K562 (cell line): ENCODE results near the gene TRIM27. TPM values are rescaled to one million over a fixed set of nuclear protein-coding genes. Genes with fewer than 3 reads are reported as not detected.

ENCODE experiments used
- ATAC-seq: fragments of 200-7000 bp; cut with Tn5 transposase; 3 replicates; pipeline ENCODE4 v1.9.1; 2020; ENCODE audit warnings: moderate library complexity
- BruUV-seq: library from RNA; stranded (reverse); fragments of 400-500 nt; replicated peaks from 2 replicates; lab custom pipeline; 2021; lab: Mats Ljungman, UMichigan
- CTCF ChIA-PET: fragments of 300-600 bp; formaldehyde crosslinking; extraction: SDS; loops from one replicate; lab custom pipeline; 2021; ENCODE audit warnings: low intra/inter-chr PET ratio; lab: Yijun Ruan, JAX
- POLR2A ChIA-PET: fragments of 300-600, 350-650 bp; sonication (Branson Sonifier 250); formaldehyde crosslinking; extraction: SDS; loops from one replicate; lab custom pipeline; 2021; ENCODE audit warnings: antibody characterized with exemption, inconsistent platforms; lab: Yijun Ruan, JAX
- DNase-seq, 4 experiments: peaks; one replicate each; pipeline versions ENCODE4 v3.0.0 to v3.0.0-alpha.2; 2011 to 2018; ENCODE audit warnings: low spot score in 3 of 4, mixed read lengths in 3 of 4; ENCODE audit errors: extremely low read depth in 1 of 4
- FAIRE-seq: peaks from 2 replicates; lab custom pipeline; 2011; peaks lifted over from hg19 to GRCh38; lab: Jason Lieb, UNC
- H2AFZ ChIP-seq: 2 replicates; pipeline ENCODE4 v1.6.0; 2011; ENCODE audit warnings: low read depth, low read length, control low read depth, inconsistent platforms
- H3K27ac ChIP-seq: fragments of 200-600 bp; 3 replicates; pipeline ENCODE4 v1.8.0; 2011; ENCODE audit warnings: low read depth, mild to moderate bottlenecking, control low read depth, inconsistent platforms, low read length, moderate library complexity, mixed read lengths; ENCODE audit errors: extremely low read depth
- H3K27me3 ChIP-seq, 2 experiments: fragments of 300-600 bp in 1 of 2; 2 replicates in 1 of 2; 3 replicates in 1 of 2; pipeline versions ENCODE4 v1.6.0 to v1.8.0; 2011; ENCODE audit warnings: inconsistent platforms in 2 of 2, low read length in 2 of 2, mild to moderate bottlenecking in 1 of 2, mixed read lengths in 1 of 2, moderate library complexity in 1 of 2; ENCODE audit not compliant: control insufficient read depth in 2 of 2, insufficient read depth in 2 of 2
- H3K36me3 ChIP-seq: fragments of 300-600 bp; 3 replicates; pipeline ENCODE4 v1.8.0; 2011; ENCODE audit warnings: mild to moderate bottlenecking, low read length, inconsistent platforms; ENCODE audit not compliant: control insufficient read depth, insufficient read depth
- H3K4me1 ChIP-seq, 2 experiments: fragments of 200-600 bp in 1 of 2; replicated peaks in 1 of 2; 2 replicates in 1 of 2; 3 replicates in 1 of 2; pipeline versions ENCODE4 v1.5.1 to v1.8.0; 2011; ENCODE audit warnings: inconsistent platforms in 2 of 2, low read length in 2 of 2, mild to moderate bottlenecking in 1 of 2, mixed read lengths in 1 of 2, moderate library complexity in 1 of 2; ENCODE audit not compliant: control insufficient read depth in 2 of 2, insufficient read depth in 2 of 2
- H3K4me2 ChIP-seq: 2 replicates; pipeline ENCODE4 v1.6.1; 2011; ENCODE audit warnings: low read length, control low read depth, inconsistent platforms, mixed read lengths; ENCODE audit not compliant: insufficient read depth
- H3K4me3 ChIP-seq: fragments of 200-600 bp; sonication (generic), shearing (Covaris generic); 2 replicates; pipeline ENCODE4 v1.5.1; 2016; ENCODE audit warnings: control low read depth, inconsistent platforms
- H3K79me2 ChIP-seq: fragments of 200-600 bp; 3 replicates; pipeline ENCODE4 v1.8.0; 2011; ENCODE audit warnings: low read length, inconsistent platforms; ENCODE audit not compliant: control insufficient read depth, insufficient read depth
- H3K9ac ChIP-seq, 2 experiments: 2 replicates each; pipeline versions ENCODE4 v1.6.0 to v1.6.1; 2011; ENCODE audit warnings: low read depth in 2 of 2, low read length in 2 of 2, control low read depth in 1 of 2, inconsistent platforms in 1 of 2, mild to moderate bottlenecking in 1 of 2, mixed read lengths in 1 of 2; ENCODE audit not compliant: insufficient read depth in 1 of 2
- H3K9me1 ChIP-seq: one replicate; pipeline ENCODE4 v1.6.0; 2011; ENCODE audit warnings: inconsistent platforms, mild to moderate bottlenecking, low read length, moderate library complexity; ENCODE audit not compliant: control insufficient read depth, insufficient read depth
- H3K9me3 ChIP-seq: replicated peaks from 2 replicates; pipeline ENCODE4 v1.5.1; 2011; ENCODE audit warnings: low read depth, low read length, inconsistent platforms; ENCODE audit not compliant: control insufficient read depth, insufficient read depth
- H4K20me1 ChIP-seq: replicated peaks from 2 replicates; pipeline ENCODE4 v1.6.1; 2011; ENCODE audit warnings: low read length, inconsistent platforms, mixed read lengths; ENCODE audit not compliant: control insufficient read depth, insufficient read depth
- COPS2 ChIP-seq: fragments of 450-650 bp; conservative IDR thresholded peaks from 2 replicates; pipeline ENCODE4 v1.6.1; 2016; ENCODE audit warnings: mild to moderate bottlenecking, moderate library complexity
- NCOA4 ChIP-seq: fragments of 450-650 bp; IDR thresholded peaks from 2 replicates; pipeline ENCODE4 v1.6.1; 2018; ENCODE audit warnings: mild to moderate bottlenecking; ENCODE audit not compliant: partially characterized antibody
- POLR2A ChIP-seq: fragments of 450-650 bp; conservative IDR thresholded peaks from 2 replicates; pipeline ENCODE4 v1.6.1; 2016
- POLR2AphosphoS5 ChIP-seq: IDR thresholded peaks from 2 replicates; pipeline ENCODE4 v1.6.1; 2011; ENCODE audit warnings: mild to moderate bottlenecking, low read depth, low read length, moderate library complexity; ENCODE audit not compliant: control insufficient read depth, insufficient read depth
- SMARCE1 ChIP-seq: fragments of 450-650 bp; IDR thresholded peaks from 2 replicates; pipeline ENCODE4 v1.7.1; 2016; ENCODE audit warnings: mild to moderate bottlenecking
- WGBS: fragments of 100-300 bp; shearing (Covaris generic); methylation state at CpG from one replicate; pipeline ENCODE4 v1.1.6; 2016; ENCODE audit warnings: low coverage, mixed read lengths; ENCODE audit not compliant: insufficient coverage; ENCODE audit errors: missing lambda C conversion rate; 5-methylcytosine and 5-hydroxymethylcytosine counted together
- in situ Hi-C: fragments of 300-500 bp; cut with MboI; formaldehyde crosslinking; loops from 4 replicates; pipeline ENCODE4 v1.15.0; 2018; ENCODE audit warnings: inconsistent platforms, mixed read lengths
- intact Hi-C: fragments of 100-400 bp; cut with micrococcal nuclease; formaldehyde crosslinking; loops from 2 replicates; pipeline ENCODE4 v1.14.2; 2022
- polyA plus RNA-seq, 8 experiments: library from polyadenylated mRNA; depleted of rRNA in 4 of 8; stranded (reverse) in 5 of 8; unstranded in 3 of 8; fragments of >200 nt; fragmentation: Nextera tagmentation in 2 of 8; fragmentation: Illumina TruSeq in 1 of 8; extraction: Ambion mirVana in 2 of 8; extraction: Trizol in 1 of 8; gene quantifications; 2 replicates each; pipeline versions ENCODE4 v1.2.1 to v1.2.3, GENCODE V29; 2011 to 2014; ENCODE audit warnings: inconsistent platforms in 1 of 8, missing spikeins in 1 of 8
- total RNA-seq, 7 experiments: library from RNA; depleted of rRNA in 6 of 7; stranded (reverse); fragments of >200 nt in 6 of 7; fragmentation: Illumina TruSeq in 2 of 7; extraction: Trizol in 2 of 7; gene quantifications; 2 replicates each; pipeline versions ENCODE4 v1.2.1 to v1.2.3, GENCODE V29; 2011 to 2021; ENCODE audit warnings: low replicate concordance in 1 of 7
- TF ChIP-seq, protein P1 (sequence below): sonication (generic); formaldehyde crosslinking; IDR thresholded peaks from 2 replicates; pipeline ENCODE4 v1.8.0; 2022; ENCODE audit warnings: missing genetic modification reagents, mild to moderate bottlenecking, borderline replicate concordance
- TF ChIP-seq, protein P2 (sequence below): fragments of 450-650 bp; formaldehyde crosslinking; conservative IDR thresholded peaks from 2 replicates; pipeline ENCODE4 v1.4.0; 2022; ENCODE audit warnings: mild to moderate bottlenecking, missing genetic modification characterization

TRIM27 gene
- total and polyA plus RNA-seq, 9 of the 15 experiments (the other 6 are each of a cell fraction or from before 2014, with no cell fraction given): 37.7 to 235 (median 122) TPM

DNA sequence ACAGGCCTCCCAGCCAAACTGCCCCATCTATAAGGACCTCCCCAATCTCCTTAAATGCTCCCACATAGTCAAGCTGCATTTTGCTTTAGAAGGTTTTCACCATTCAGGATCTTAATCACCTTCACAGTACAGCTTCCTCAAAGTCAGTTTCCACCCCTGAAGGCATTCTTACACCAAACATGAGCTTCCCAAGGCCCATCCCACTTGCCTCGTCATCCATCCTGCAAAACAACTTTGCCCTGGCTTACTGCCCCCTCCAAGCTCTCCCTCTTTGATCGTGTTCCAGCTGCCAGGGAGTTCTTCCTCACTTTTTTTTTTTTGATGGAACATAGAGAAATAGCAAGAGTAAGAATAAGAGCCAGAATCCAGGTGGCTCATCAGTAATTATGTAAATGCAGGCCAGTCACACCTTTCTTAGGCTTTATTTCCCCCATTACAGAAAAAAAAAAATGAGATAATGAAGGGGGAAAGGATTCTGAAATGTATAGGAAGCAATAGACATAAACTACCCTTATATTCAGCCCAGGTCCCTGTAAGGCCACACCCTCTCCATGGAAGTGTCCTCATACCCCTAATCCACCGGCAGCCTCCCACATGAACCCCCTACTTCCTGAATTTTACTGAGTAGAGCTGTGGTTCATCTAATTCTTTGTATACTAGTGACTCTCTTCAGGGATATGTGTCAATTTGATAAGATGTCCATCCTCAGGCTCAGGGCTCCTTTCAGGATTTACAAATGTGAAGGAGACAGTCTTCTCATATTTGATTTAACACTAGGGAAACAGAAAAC is 12.7 kb downstream of the TRIM27 start:
- Histone ChIP-seq H3K4me3 (no peak overlapping the region), H3K9ac (no peak overlapping the region), H3K27me3 (no peaks in the 10 kb centered on the region), H3K9me1 (no peaks in the 10 kb centered on the region), H3K9me3 (no peaks in the 10 kb centered on the region), H3K4me1 (no peaks in the 10 kb centered on the region), H3K36me3 (peaks cover 94% of the 10 kb centered on the region), H3K4me2 (no peak overlapping the region), H4K20me1 (no peaks in the 10 kb centered on the region), H3K79me2 (peaks cover 45% of the 10 kb centered on the region), H3K27ac (no peak overlapping the region), H2AFZ (no peak overlapping the region)
- ChIA-PET CTCF (no interaction called here), POLR2A (interaction anchor here (0.6 to 8.6 kb wide), 7 partner anchors 10 to 142 kb away, joined by 3 to 104 read pairs (median 3); partner anchors contain the start of gene TRIM27)
- in situ Hi-C loops: no loop called here
- DNase-seq (no peak), FAIRE-seq (no peak), ATAC-seq (no peak)
- WGBS: 86% methylated on average over 3 of the region's 3 CpGs
- intact Hi-C loops: no loop called here
- TF ChIP-seq NCOA4 (no peak), POLR2A (0 out of 2 replicates have a peak, but pooled peaks have one; percentile 15), POLR2AphosphoS5 (peak; percentile 37; the same call in 1 of the 2 replicates), SMARCE1 (no peak), COPS2 (no peak)
- TF ChIP-seq, protein P1, sequence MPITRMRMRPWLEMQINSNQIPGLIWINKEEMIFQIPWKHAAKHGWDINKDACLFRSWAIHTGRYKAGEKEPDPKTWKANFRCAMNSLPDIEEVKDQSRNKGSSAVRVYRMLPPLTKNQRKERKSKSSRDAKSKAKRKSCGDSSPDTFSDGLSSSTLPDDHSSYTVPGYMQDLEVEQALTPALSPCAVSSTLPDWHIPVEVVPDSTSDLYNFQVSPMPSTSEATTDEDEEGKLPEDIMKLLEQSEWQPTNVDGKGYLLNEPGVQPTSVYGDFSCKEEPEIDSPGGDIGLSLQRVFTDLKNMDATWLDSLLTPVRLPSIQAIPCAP (CRISPR knock-in tag): no peak
- TF ChIP-seq, protein P2, sequence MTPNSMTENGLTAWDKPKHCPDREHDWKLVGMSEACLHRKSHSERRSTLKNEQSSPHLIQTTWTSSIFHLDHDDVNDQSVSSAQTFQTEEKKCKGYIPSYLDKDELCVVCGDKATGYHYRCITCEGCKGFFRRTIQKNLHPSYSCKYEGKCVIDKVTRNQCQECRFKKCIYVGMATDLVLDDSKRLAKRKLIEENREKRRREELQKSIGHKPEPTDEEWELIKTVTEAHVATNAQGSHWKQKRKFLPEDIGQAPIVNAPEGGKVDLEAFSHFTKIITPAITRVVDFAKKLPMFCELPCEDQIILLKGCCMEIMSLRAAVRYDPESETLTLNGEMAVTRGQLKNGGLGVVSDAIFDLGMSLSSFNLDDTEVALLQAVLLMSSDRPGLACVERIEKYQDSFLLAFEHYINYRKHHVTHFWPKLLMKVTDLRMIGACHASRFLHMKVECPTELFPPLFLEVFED (CRISPR knock-in tag): 0 out of 2 replicates have a peak, but pooled peaks have one; percentile 14
- TSS peak; percentile 25 for BruUV-seq
